Upper lobe of left lung (tissue), 6 donors: ENCODE measurements around the gene MLF1. TPM values are rescaled to one million over a fixed set of nuclear protein-coding genes. Genes with fewer than 3 reads are reported as not detected.
"Not testable (repeated sequence)": the region's sequence is repeated elsewhere in the genome, so short reads cannot be mapped to it uniquely, and the experiment has no call there.

Experiments used
- ATAC-seq, 2 donors: fragments of 200-7000 bp; cut with Tn5 transposase; one replicate each; pipeline ENCODE4 v1.9.1; 2022; ENCODE audit warnings: mild to moderate bottlenecking in 2 of 2, moderate library complexity in 2 of 2; ENCODE audit not compliant: low FRiP score in 2 of 2
- DNase-seq, 2 donors: peaks; one replicate each; pipeline ENCODE4 v3.0.0-alpha.2; 2019 to 2020
- H3K27ac ChIP-seq, 4 donors: fragments of 200-600 bp; sonication (generic); one replicate each; pipeline ENCODE4 v1.5.1; 2016 to 2019
- H3K27me3 ChIP-seq, 4 donors: fragments of 200-600 bp; sonication (generic); one replicate each; pipeline ENCODE4 v1.5.1; 2017 to 2019
- H3K36me3 ChIP-seq, 4 donors: fragments of 200-600 bp; sonication (generic); one replicate each; pipeline ENCODE4 v1.5.1; 2016 to 2019
- H3K4me1 ChIP-seq, 4 donors: fragments of 200-600 bp; sonication (generic); one replicate each; pipeline ENCODE4 v1.5.1; 2018 to 2019
- H3K4me3 ChIP-seq, 4 donors: fragments of 200-600 bp; sonication (generic); one replicate each; pipeline ENCODE4 v1.5.1; 2017 to 2019; ENCODE audit warnings: mild to moderate bottlenecking in 2 of 4, moderate library complexity in 1 of 4
- H3K9me3 ChIP-seq, 4 donors: fragments of 200-600 bp; sonication (generic); one replicate each; pipeline ENCODE4 v1.5.1; 2018 to 2019
- CTCF ChIP-seq, 6 experiments: fragments of 450-650 bp in 4 of 6; fragments of 200-600 bp in 2 of 6; sonication (generic) in 2 of 6; IDR thresholded peaks; one replicate each; pipeline ENCODE4 v1.5.1; 2016 to 2019; ENCODE audit warnings: antibody characterized with exemption in 6 of 6
- EP300 ChIP-seq, 4 donors: sonication (generic); formaldehyde crosslinking; IDR thresholded peaks; one replicate each; pipeline ENCODE4 v1.5.1; 2017; ENCODE audit warnings: antibody characterized with exemption in 4 of 4, control low read depth in 2 of 4
- POLR2A ChIP-seq, 4 donors: fragments of 450-650 bp; IDR thresholded peaks; one replicate each; pipeline ENCODE4 v1.5.1; 2016 to 2017; ENCODE audit warnings: antibody characterized with exemption in 4 of 4, mild to moderate bottlenecking in 2 of 4
- POLR2AphosphoS5 ChIP-seq, 2 donors: sonication (generic); formaldehyde crosslinking; IDR thresholded peaks; one replicate each; pipeline ENCODE4 v1.5.1; 2017; ENCODE audit warnings: antibody characterized with exemption in 2 of 2
- WGBS, 2 donors: methylation state at CpG; one replicate each; pipeline ENCODE4 v1.1.5; 2017 to 2018; 5-methylcytosine and 5-hydroxymethylcytosine counted together
- total RNA-seq, 6 donors: library from RNA; depleted of rRNA in 4 of 6; stranded (reverse); fragments of >200 nt in 4 of 6; gene quantifications; one replicate each; pipeline versions ENCODE4 v1.1.0 to v1.2.1, GENCODE V29; 2016 to 2021
- donor health status: DM: no; HTN: no; CAD: no; lungs with moderate emphysema.
- donor health status: DM: no; HTN: yes; CAD: no; lungs with severe emphysema.

The MLF1 gene
- total RNA-seq, 6 donors from 2014 or later, result 2.1 to 24.0 (median 9.7) TPM

- TF ChIP-seq EP300 (IDR thresholded peaks at IDR 0.05) (no peak), CTCF (IDR thresholded peaks at IDR 0.05) (no peak), POLR2AphosphoS5 (IDR thresholded peaks at IDR 0.05) (no peak), POLR2A (IDR thresholded peaks at IDR 0.05) (no peak)
- ATAC-seq (no peak), DNase-seq (no peak)
- no peaks in the 10 kb centered on the region for H3K27me3 ChIP-seq
- H3K4me3 ChIP-seq, result no peak overlapping the region
- peaks cover 0 to 9% (median 0%) of the 10 kb centered on the region in 4 donors for H3K36me3 ChIP-seq
- 83% methylated on average over 4 of the region's 4 CpGs for WGBS, 2 donors
- no peak overlapping the region for H3K27ac ChIP-seq
- H3K9me3 ChIP-seq, result no peaks in the 10 kb centered on the region
- H3K4me1 ChIP-seq, result no peaks in the 10 kb centered on the region
These were observed 22.3 kb upstream of the MLF1 start for GRCh38 chr3:158548691-158549090.

- H3K27me3 ChIP-seq, H3K9me3 ChIP-seq, H3K36me3 ChIP-seq, DNase-seq, H3K4me3 ChIP-seq, ATAC-seq, H3K4me1 ChIP-seq, H3K27ac ChIP-seq: not testable (repeated sequence)
- 96 to 97% methylated on average over 9 of the region's 9 CpGs for WGBS, 2 donors
These were observed 21.1 kb upstream of the MLF1 start for GRCh38 chr3:158549938-158550337.

- WGBS, 2 donors, result 88 to 90% methylated on average over 2 of the region's 2 CpGs
- DNase-seq (no peak), ATAC-seq (no peak)
- no peaks in the 10 kb centered on the region for H3K9me3 ChIP-seq
- no peak overlapping the region for H3K27ac ChIP-seq
- H3K27me3 ChIP-seq, result no peaks in the 10 kb centered on the region
- no peak for TF ChIP-seq POLR2A (IDR thresholded peaks at IDR 0.05)
- no peak for TF ChIP-seq POLR2AphosphoS5 (IDR thresholded peaks at IDR 0.05)
- no peak for TF ChIP-seq EP300 (IDR thresholded peaks at IDR 0.05)
- no peak for TF ChIP-seq CTCF (IDR thresholded peaks at IDR 0.05)
- H3K4me1 ChIP-seq, result no peaks in the 10 kb centered on the region
- no peak overlapping the region for H3K4me3 ChIP-seq
- H3K36me3 ChIP-seq, result no peaks in the 10 kb centered on the region
These were observed 18.9 kb upstream of the MLF1 start for GRCh38 chr3:158552124-158552523.

GRCh38 chr3:158559504-158559903 is 11.5 kb upstream of the MLF1 start:
- Histone ChIP-seq H3K9me3 (no peaks in the 10 kb centered on the region), H3K4me3 (no peak overlapping the region), H3K27ac (no peak overlapping the region), H3K4me1 (no peaks in the 10 kb centered on the region), H3K27me3 (no peaks in the 10 kb centered on the region), H3K36me3 (no peaks in the 10 kb centered on the region)
- 80 to 88% methylated on average over 4 of the region's 4 CpGs for WGBS, 2 donors
- ATAC-seq (no peak), DNase-seq (no peak)
- no peak for TF ChIP-seq POLR2AphosphoS5 (IDR thresholded peaks at IDR 0.05)
- no peak for TF ChIP-seq CTCF (IDR thresholded peaks at IDR 0.05)
- no peak for TF ChIP-seq POLR2A (IDR thresholded peaks at IDR 0.05)
- no peak for TF ChIP-seq EP300 (IDR thresholded peaks at IDR 0.05)

GRCh38 chr3:158560979-158561378 is 10.0 kb upstream of the MLF1 start:
- TF ChIP-seq EP300 (IDR thresholded peaks at IDR 0.05) (no peak), POLR2A (IDR thresholded peaks at IDR 0.05) (no peak), CTCF (IDR thresholded peaks at IDR 0.05) (no peak), POLR2AphosphoS5 (IDR thresholded peaks at IDR 0.05) (no peak)
- Histone ChIP-seq H3K27me3 (no peaks in the 10 kb centered on the region), H3K4me3 (no peak overlapping the region), H3K27ac (no peak overlapping the region), H3K4me1 (no peaks in the 10 kb centered on the region), H3K36me3 (no peaks in the 10 kb centered on the region), H3K9me3 (no peaks in the 10 kb centered on the region)
- 95 to 100% methylated on average over 1 of the region's 1 CpG for WGBS, 2 donors
- DNase-seq (no peak), ATAC-seq (no peak)
